A673 (cell line): ENCODE data around the gene CLIC4. TPM values are rescaled to one million over a fixed set of nuclear protein-coding genes. Genes with fewer than 3 reads are reported as not detected.

Experiments
- BruUV-seq: library from RNA; stranded (reverse); fragments of 400-500 nt; replicated peaks from 2 replicates; lab custom pipeline; 2021; lab: Mats Ljungman, UMichigan
- CTCF ChIA-PET: fragments of 300-600 bp; sonication (Branson Sonifier 250); formaldehyde crosslinking; loops from one replicate; lab custom pipeline; 2022; ENCODE audit warnings: antibody characterized with exemption; lab: Charles Lee
- POLR2A ChIA-PET: fragments of 300-600 bp; sonication (Branson Sonifier 250); formaldehyde crosslinking; loops from one replicate; lab custom pipeline; 2022; ENCODE audit warnings: antibody characterized with exemption; ENCODE audit not compliant: low non-redundant PET; lab: Charles Lee
- DNase-seq: peaks from one replicate; pipeline ENCODE4 v3.0.0-alpha.2; 2015; ENCODE audit warnings: low spot score
- H3K27ac ChIP-seq: fragments of 200-600 bp; sonication (generic); 2 replicates; pipeline ENCODE4 v1.5.1; 2016; ENCODE audit warnings: mixed run types, low read depth, mild to moderate bottlenecking, mixed read lengths, antibody characterized with exemption, low read length; ENCODE audit not compliant: poor library complexity, severe bottlenecking
- H3K27me3 ChIP-seq: fragments of 200-600 bp; sonication (generic); replicated peaks from 2 replicates; pipeline ENCODE4 v1.6.1; 2017; ENCODE audit warnings: mixed run types, low read depth, mild to moderate bottlenecking, mixed read lengths, antibody characterized with exemption, low read length; ENCODE audit not compliant: insufficient read depth, poor library complexity
- H3K36me3 ChIP-seq: fragments of 200-600 bp; sonication (generic); 2 replicates; pipeline ENCODE4 v1.6.1; 2016; ENCODE audit warnings: mixed run types, mild to moderate bottlenecking, mixed read lengths, antibody characterized with exemption, low read length; ENCODE audit not compliant: insufficient read depth, poor library complexity, severe bottlenecking
- H3K4me1 ChIP-seq: fragments of 200-600 bp; sonication (generic); 2 replicates; pipeline ENCODE4 v1.6.1; 2017; ENCODE audit warnings: mixed run types, mild to moderate bottlenecking, mixed read lengths, antibody characterized with exemption, low read length; ENCODE audit not compliant: insufficient read depth, poor library complexity, severe bottlenecking
- H3K4me3 ChIP-seq: fragments of 200-600 bp; sonication (generic); 2 replicates; pipeline ENCODE4 v1.5.1; 2016; ENCODE audit warnings: low read depth, mixed run types, mild to moderate bottlenecking, mixed read lengths, low read length; ENCODE audit not compliant: poor library complexity, severe bottlenecking
- H3K9me3 ChIP-seq: fragments of 200-600 bp; sonication (generic); 2 replicates; pipeline ENCODE4 v1.6.1; 2016; ENCODE audit warnings: mixed run types, low read depth, mild to moderate bottlenecking, mixed read lengths, antibody characterized with exemption, low read length; ENCODE audit not compliant: poor library complexity, severe bottlenecking
- CTCF ChIP-seq: fragments of 300-800, 200-600 bp; sonication (generic); conservative IDR thresholded peaks from 2 replicates; pipeline ENCODE4 v1.5.1; 2017; ENCODE audit warnings: low read depth, mild to moderate bottlenecking, antibody characterized with exemption, low read length, moderate library complexity, mixed read lengths
- EZH2 ChIP-seq: fragments of 200-600 bp; sonication (generic); IDR thresholded peaks from 2 replicates; pipeline ENCODE4 v1.6.1; 2017; ENCODE audit warnings: borderline replicate concordance, low read depth, mild to moderate bottlenecking, mixed read lengths, antibody characterized with exemption, low read length; ENCODE audit not compliant: poor library complexity, severe bottlenecking
- intact Hi-C: fragments of 100-400 bp; cut with micrococcal nuclease; formaldehyde crosslinking; loops from one replicate; pipeline ENCODE4 v1.10.0; 2022; ENCODE audit not compliant: unreplicated experiment
- total RNA-seq: library from RNA; stranded (reverse); gene quantifications from 2 replicates; pipeline ENCODE4 v1.2.3, GENCODE V29; 2021

Gene CLIC4
- total RNA-seq, 1 experiment from 2014 or later = 207 TPM

- Histone ChIP-seq H3K4me3 (no peak overlapping the region), H3K27ac (no peak overlapping the region), H3K4me1 (no peaks in the 10 kb centered on the region), H3K27me3 (no peaks in the 10 kb centered on the region), H3K36me3 (no peaks in the 10 kb centered on the region), H3K9me3 (no peaks in the 10 kb centered on the region)
- no peak; the same call in 1 of the 2 replicates for TF ChIP-seq CTCF
- no peak for TF ChIP-seq EZH2
- ChIA-PET CTCF (no interaction called here), POLR2A (no interaction called here)
- BruUV-seq = no TSS peak
- intact Hi-C loops = no loop called here
- no peak for DNase-seq
Measured at GRCh38 chr1:24857507-24858133, 112.4 kb downstream of the CLIC4 start.

GRCh38 chr1:24858277-24858676, 113.0 kb downstream of the CLIC4 start:
- CTCF ChIA-PET = no interaction called here
- no peaks in the 10 kb centered on the region for H3K27me3 ChIP-seq
- no peak for DNase-seq
- no peak overlapping the region for H3K4me3 ChIP-seq
- no peaks in the 10 kb centered on the region for H3K9me3 ChIP-seq
- POLR2A ChIA-PET = no interaction called here
- BruUV-seq = no TSS peak
- no peak for TF ChIP-seq CTCF
- no peak for TF ChIP-seq EZH2
- H3K36me3 ChIP-seq = no peaks in the 10 kb centered on the region
- H3K4me1 ChIP-seq = no peaks in the 10 kb centered on the region
- H3K27ac ChIP-seq = no peak overlapping the region
- intact Hi-C loops = no loop called here

- ChIA-PET CTCF (no interaction called here), POLR2A (no interaction called here)
- no peak for TF ChIP-seq EZH2
- no peak for TF ChIP-seq CTCF
- H3K9me3 ChIP-seq = no peaks in the 10 kb centered on the region
- no peak overlapping the region for H3K27ac ChIP-seq
- H3K4me1 ChIP-seq = no peaks in the 10 kb centered on the region
- BruUV-seq = no TSS peak
- no peak overlapping the region for H3K4me3 ChIP-seq
- no peaks in the 10 kb centered on the region for H3K27me3 ChIP-seq
- no peaks in the 10 kb centered on the region for H3K36me3 ChIP-seq
- intact Hi-C loops = no loop called here
- DNase-seq = no peak
Measured at GRCh38 chr1:24859063-24860010, 114.1 kb downstream of the CLIC4 start.
